Measurements from ENCODE around the gene GPC4. TPM values are rescaled to one million over a fixed set of nuclear protein-coding genes. Genes with fewer than 3 reads are reported as not detected.
A peak's percentile ranks its signal among the peaks of the same experiment; 100 is the strongest.

The GPC4 gene
- total RNA-seq (ENCODE audit: low replicate concordance), result 20.9 and 69.0 TPM in 2 replicates
- long read RNA-seq, full-length matches to known transcripts, result 16 of 21 reads
- long read RNA-seq, partial matches to known transcripts, result 3 of 21 reads
- long read RNA-seq, other reads (novel, unspliced or antisense), result 2 of 21 reads

DNA sequence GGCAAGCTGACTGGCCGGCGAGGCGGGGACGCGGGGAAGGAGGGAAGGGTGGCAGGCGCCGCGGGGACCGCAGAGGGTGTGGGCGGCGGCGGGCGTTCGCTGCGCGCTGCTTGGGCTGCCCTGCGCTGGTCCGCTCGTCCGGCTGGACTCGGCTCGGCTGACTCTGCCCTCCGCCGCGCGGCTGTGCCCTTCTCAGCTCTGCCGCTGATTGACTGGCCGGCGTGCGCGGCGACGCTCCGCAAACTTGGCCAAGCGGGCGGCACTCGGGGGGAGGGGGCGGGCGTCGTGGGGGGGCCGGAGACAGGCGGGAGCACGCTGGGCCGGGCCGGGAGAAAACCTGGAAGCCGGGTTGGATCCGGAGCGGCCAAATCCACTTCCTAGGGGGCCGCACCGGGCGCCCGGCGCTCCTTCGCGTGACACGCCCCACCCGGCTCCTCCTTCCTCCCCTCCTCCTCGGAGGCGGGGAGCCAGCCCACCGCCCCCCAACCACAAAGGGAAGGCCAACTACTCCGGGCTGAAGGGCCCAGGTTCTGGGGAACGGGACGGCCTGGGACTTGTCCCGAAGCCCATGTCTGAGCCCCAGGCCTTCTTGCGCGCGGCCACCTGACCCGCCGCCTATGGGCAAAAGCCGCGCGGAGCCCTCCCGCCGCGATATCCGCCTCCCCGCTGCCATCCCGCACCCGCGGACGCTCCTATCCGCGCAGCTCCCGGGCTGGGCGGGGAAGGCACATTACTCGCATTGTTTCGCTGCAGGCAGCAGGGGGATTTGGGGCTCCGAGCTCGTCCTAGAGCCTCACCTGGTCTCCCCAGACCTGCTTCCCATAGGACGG, at the start of gene GPC4:
TSS of gene GPC4 (minus strand) at position 214 of the 830 bp plus-strand sequence. CDS start 524 bp downstream, outside the sequence.
- peaks cover 7% of the 10 kb centered on the region for H3K36me3 Mint-ChIP-seq
- H3K9me3 Mint-ChIP-seq, result no peaks in the 10 kb centered on the region
- H3K4me1 Mint-ChIP-seq (ENCODE audit: unreplicated experiment), result peaks cover 26% of the 10 kb centered on the region
- TF ChIP-seq, protein P1, sequence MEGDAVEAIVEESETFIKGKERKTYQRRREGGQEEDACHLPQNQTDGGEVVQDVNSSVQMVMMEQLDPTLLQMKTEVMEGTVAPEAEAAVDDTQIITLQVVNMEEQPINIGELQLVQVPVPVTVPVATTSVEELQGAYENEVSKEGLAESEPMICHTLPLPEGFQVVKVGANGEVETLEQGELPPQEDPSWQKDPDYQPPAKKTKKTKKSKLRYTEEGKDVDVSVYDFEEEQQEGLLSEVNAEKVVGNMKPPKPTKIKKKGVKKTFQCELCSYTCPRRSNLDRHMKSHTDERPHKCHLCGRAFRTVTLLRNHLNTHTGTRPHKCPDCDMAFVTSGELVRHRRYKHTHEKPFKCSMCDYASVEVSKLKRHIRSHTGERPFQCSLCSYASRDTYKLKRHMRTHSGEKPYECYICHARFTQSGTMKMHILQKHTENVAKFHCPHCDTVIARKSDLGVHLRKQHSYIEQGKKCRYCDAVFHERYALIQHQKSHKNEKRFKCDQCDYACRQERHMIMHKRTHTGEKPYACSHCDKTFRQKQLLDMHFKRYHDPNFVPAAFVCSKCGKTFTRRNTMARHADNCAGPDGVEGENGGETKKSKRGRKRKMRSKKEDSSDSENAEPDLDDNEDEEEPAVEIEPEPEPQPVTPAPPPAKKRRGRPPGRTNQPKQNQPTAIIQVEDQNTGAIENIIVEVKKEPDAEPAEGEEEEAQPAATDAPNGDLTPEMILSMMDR (conservative IDR thresholded peaks at IDR 0.05), result peak; percentile 40
- H3K27ac Mint-ChIP-seq, result peak within 1 kb of the TSS; percentile 82
- H3K4me3 Mint-ChIP-seq, result peak within 1 kb of the TSS; percentile 99
- peaks cover 69% of the 10 kb centered on the region for H3K27me3 Mint-ChIP-seq
- DNase-seq (ENCODE audit: extremely low spot score, unreplicated experiment), result peak; percentile 81

DNA sequence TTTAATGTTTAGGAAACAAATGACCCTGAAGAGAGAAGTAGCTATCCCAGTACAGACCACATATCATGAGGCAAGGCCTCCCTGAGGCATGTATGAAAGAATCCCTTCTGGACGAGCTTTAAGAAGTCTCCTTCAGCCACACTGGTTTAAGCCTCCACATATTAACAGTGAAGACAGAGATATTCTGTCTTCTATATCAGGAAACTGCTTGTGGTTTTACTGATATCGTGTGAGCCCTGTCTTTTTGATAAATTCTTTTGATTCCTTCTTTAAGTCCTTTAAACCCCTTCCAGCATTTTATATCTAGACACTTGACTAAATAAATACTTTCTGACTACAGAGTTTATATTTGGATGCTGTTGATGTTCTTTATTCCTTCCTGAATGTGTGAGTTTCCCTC, 45.9 kb upstream of the GPC4 start:
- H3K4me3 Mint-ChIP-seq, result no peak overlapping the region
- no peaks in the 10 kb centered on the region for H3K36me3 Mint-ChIP-seq
- H3K27ac Mint-ChIP-seq, result no peak overlapping the region
- no peaks in the 10 kb centered on the region for H3K9me3 Mint-ChIP-seq
- H3K4me1 Mint-ChIP-seq (ENCODE audit: unreplicated experiment), result no peaks in the 10 kb centered on the region
- TF ChIP-seq, protein P1 (conservative IDR thresholded peaks at IDR 0.05), result no peak
- no peak for DNase-seq (ENCODE audit: extremely low spot score, unreplicated experiment)
- no peaks in the 10 kb centered on the region for H3K27me3 Mint-ChIP-seq

DNA sequence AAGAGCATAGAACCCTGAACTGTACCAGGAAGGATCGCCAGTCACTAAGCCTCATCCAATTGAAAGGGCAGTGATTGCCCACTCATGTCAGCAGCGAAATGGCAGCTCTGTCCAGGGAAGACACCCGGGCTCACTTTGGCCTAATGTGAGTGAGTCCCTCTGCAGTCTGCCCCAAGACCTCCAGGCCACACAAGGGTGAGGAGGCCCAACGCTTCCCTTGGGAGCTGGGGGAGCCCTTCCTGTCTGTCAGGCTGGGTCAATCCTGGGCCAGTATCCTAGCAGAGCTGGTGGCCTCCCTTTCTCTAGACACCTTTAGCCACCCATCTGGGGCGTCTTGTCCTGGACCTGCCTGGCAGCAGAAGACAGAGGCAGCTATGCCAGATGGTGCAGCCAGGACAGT, 39.6 kb upstream of the GPC4 start:
- H3K27ac Mint-ChIP-seq, result no peak overlapping the region
- no peaks in the 10 kb centered on the region for H3K36me3 Mint-ChIP-seq
- no peaks in the 10 kb centered on the region for H3K9me3 Mint-ChIP-seq
- no peak for DNase-seq (ENCODE audit: extremely low spot score, unreplicated experiment)
- H3K4me1 Mint-ChIP-seq (ENCODE audit: unreplicated experiment), result peaks cover 5% of the 10 kb centered on the region
- TF ChIP-seq, protein P1 (conservative IDR thresholded peaks at IDR 0.05), result no peak
- no peak overlapping the region for H3K4me3 Mint-ChIP-seq
- H3K27me3 Mint-ChIP-seq, result no peaks in the 10 kb centered on the region

DNA sequence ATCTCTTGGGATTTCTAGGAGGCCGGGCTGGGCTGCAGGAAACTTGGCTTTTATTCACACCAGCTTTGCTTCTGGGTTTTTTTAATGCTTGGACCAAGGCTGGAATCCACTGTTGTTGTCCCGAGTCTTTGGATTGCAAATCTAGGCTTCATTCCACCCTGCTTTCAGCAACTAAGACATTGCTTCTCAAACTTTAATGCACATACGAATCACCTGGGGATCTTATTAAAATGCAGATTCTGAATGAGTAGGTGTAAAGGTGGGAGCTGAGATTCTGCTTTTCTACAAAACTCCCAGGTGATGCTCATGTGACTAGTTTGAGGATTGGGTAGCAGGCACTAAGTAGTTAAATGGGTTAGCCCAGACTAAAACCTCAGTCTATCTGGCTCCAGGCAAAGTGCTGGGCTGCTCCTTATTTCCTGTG, 39.2 kb upstream of the GPC4 start:
- H3K9me3 Mint-ChIP-seq, result no peaks in the 10 kb centered on the region
- H3K36me3 Mint-ChIP-seq, result no peaks in the 10 kb centered on the region
- H3K4me1 Mint-ChIP-seq (ENCODE audit: unreplicated experiment), result peaks cover 5% of the 10 kb centered on the region
- H3K27me3 Mint-ChIP-seq, result no peaks in the 10 kb centered on the region
- no peak for DNase-seq (ENCODE audit: extremely low spot score, unreplicated experiment)
- H3K27ac Mint-ChIP-seq, result no peak overlapping the region
- no peak overlapping the region for H3K4me3 Mint-ChIP-seq
- TF ChIP-seq, protein P1 (conservative IDR thresholded peaks at IDR 0.05), result no peak

DNA sequence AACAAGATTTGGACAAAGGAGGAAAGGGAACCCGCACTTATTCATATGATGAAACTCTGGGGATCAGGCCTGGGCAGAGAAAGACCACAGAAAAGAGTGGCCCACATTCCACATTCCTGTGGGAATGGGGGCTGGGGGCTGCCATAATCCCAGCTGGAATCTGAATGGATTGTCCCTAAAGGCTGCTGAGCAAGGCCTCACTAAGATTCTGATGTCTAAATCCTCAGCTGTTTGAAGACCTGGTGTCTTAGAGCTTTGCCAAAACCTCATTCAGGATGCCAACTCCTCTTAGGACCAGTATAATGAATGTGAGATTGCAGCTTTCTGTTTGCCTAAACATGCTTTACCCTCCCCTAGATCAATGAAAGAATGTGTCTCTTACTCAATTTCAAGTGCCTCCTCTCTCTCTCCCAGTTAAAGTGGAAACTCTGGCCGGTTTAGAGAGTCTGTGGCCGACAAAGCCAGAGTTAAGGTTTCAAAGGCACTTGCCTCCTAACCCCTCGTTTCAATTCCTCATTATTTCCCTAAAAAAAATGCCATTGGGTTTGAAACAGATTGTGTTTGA, 33.3 kb upstream of the GPC4 start:
- DNase-seq (ENCODE audit: extremely low spot score, unreplicated experiment), result no peak
- TF ChIP-seq, protein P1 (conservative IDR thresholded peaks at IDR 0.05), result no peak
- H3K27me3 Mint-ChIP-seq, result no peaks in the 10 kb centered on the region
- no peak overlapping the region for H3K4me3 Mint-ChIP-seq
- no peaks in the 10 kb centered on the region for H3K36me3 Mint-ChIP-seq
- no peaks in the 10 kb centered on the region for H3K9me3 Mint-ChIP-seq
- peaks cover 32% of the 10 kb centered on the region for H3K4me1 Mint-ChIP-seq (ENCODE audit: unreplicated experiment)
- no peak overlapping the region for H3K27ac Mint-ChIP-seq
